SU-DHL-6 (cell line): ENCODE results near the gene NIM1K.

Source experiments
- H2AFZ ChIP-seq: fragments of 200-600 bp; sonication (generic); 2 replicates; pipeline ENCODE4 v1.6.1; 2014; ENCODE audit warnings: low read depth, mild to moderate bottlenecking, moderate library complexity, mixed read lengths, antibody characterized with exemption, low read length; ENCODE audit not compliant: severe bottlenecking
- H3F3A ChIP-seq: fragments of 200-600 bp; shearing (Covaris generic); 2 replicates; pipeline ENCODE4 v1.6.0; 2016; ENCODE audit warnings: antibody characterized with exemption, mild to moderate bottlenecking; ENCODE audit not compliant: insufficient read depth
- H3K27ac ChIP-seq: fragments of 200-600 bp; sonication (generic); 2 replicates; pipeline ENCODE4 v1.5.1; 2016; ENCODE audit warnings: low read depth, mild to moderate bottlenecking, low read length, moderate library complexity, mixed read lengths
- H3K27me3 ChIP-seq: fragments of 200-600 bp; sonication (generic), shearing (Covaris generic); 2 replicates; pipeline ENCODE4 v1.6.0; 2014; ENCODE audit warnings: mild to moderate bottlenecking, low read length
- H3K36me3 ChIP-seq: fragments of 200-600 bp; sonication (generic); 2 replicates; pipeline ENCODE4 v1.6.1; 2014; ENCODE audit warnings: mild to moderate bottlenecking, low read length, mixed read lengths
- H3K4me2 ChIP-seq: fragments of 300-600, 200-600 bp; shearing (Covaris generic), sonication (generic); 2 replicates; pipeline ENCODE4 v1.6.0; 2014; ENCODE audit warnings: low read length, low read depth, mild to moderate bottlenecking; ENCODE audit not compliant: poor library complexity, severe bottlenecking
- H3K4me3 ChIP-seq: fragments of 200-600 bp; sonication (generic); 2 replicates; pipeline ENCODE4 v1.5.1; 2014; ENCODE audit warnings: antibody characterized with exemption, low read length, mild to moderate bottlenecking, mixed read lengths; ENCODE audit not compliant: insufficient read depth, poor library complexity, severe bottlenecking
- H3K79me2 ChIP-seq: fragments of 200-600 bp; sonication (generic); 2 replicates; pipeline ENCODE4 v1.6.1; 2014; ENCODE audit warnings: mild to moderate bottlenecking, low read length, moderate library complexity; ENCODE audit not compliant: insufficient read depth
- H3K9ac ChIP-seq: fragments of 200-600 bp; sonication (generic); 2 replicates; pipeline ENCODE4 v1.7.0; 2014; ENCODE audit warnings: mild to moderate bottlenecking, low read length
- H3K9me2 ChIP-seq: fragments of 200-600 bp; sonication (generic); replicated peaks from 2 replicates; pipeline ENCODE4 v1.6.1; 2014; ENCODE audit warnings: low read length; ENCODE audit not compliant: insufficient read depth
- H3K9me3 ChIP-seq: fragments of 200-600 bp; sonication (generic); 2 replicates; pipeline ENCODE4 v1.6.1; 2014; ENCODE audit warnings: low read length, mixed read lengths; ENCODE audit not compliant: insufficient read depth
- H4K20me1 ChIP-seq: fragments of 200-600 bp; sonication (generic); 2 replicates; pipeline ENCODE4 v1.6.1; 2014; ENCODE audit warnings: low read depth, mild to moderate bottlenecking, antibody characterized with exemption, low read length, moderate library complexity, mixed read lengths
- CTCF ChIP-seq: fragments of 200-600 bp; sonication (generic); IDR thresholded peaks from one replicate; pipeline ENCODE4 v1.5.1; 2017; ENCODE audit warnings: antibody characterized with exemption, mild to moderate bottlenecking, low read length, moderate library complexity; ENCODE audit not compliant: insufficient read depth, poor library complexity, severe bottlenecking
- EZH2phosphoT487 ChIP-seq: fragments of 200-600 bp; sonication (generic), shearing (Covaris generic); conservative IDR thresholded peaks from 2 replicates; pipeline ENCODE4 v1.6.1; 2018; ENCODE audit warnings: mild to moderate bottlenecking, antibody characterized with exemption, low read length, moderate library complexity, mixed read lengths

The NIM1K gene

DNA sequence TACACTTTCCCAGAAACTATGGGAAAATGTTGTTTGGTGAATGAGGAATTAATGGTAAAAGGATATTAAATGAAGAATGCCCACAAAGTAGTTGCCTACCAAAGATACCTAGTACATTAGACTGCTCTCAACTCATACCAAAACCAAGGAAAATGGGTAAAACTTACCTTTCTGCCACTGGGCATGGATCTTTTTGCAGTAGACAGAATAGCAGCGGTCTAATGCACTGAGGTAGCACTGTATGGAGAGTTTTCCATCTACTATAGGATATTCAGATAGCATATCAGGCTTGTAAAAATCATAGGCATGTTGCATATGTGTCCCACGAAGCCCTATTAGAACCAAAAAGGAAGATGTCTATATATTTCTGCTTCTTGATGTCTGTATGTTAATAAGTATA is 104.8 kb downstream of the NIM1K start:
- Histone ChIP-seq H3F3A (no peaks in the 10 kb centered on the region), H3K79me2 (peaks cover 39% of the 10 kb centered on the region), H2AFZ (no peak overlapping the region), H3K9me2 (no peaks in the 10 kb centered on the region), H4K20me1 (peaks cover 41% of the 10 kb centered on the region), H3K9ac (no peak overlapping the region), H3K27ac (no peak overlapping the region), H3K4me3 (no peak overlapping the region), H3K36me3 (peaks cover 76% of the 10 kb centered on the region), H3K9me3 (no peaks in the 10 kb centered on the region), H3K4me2 (no peak overlapping the region), H3K27me3 (no peaks in the 10 kb centered on the region)
- TF ChIP-seq EZH2phosphoT487, result no peak

DNA sequence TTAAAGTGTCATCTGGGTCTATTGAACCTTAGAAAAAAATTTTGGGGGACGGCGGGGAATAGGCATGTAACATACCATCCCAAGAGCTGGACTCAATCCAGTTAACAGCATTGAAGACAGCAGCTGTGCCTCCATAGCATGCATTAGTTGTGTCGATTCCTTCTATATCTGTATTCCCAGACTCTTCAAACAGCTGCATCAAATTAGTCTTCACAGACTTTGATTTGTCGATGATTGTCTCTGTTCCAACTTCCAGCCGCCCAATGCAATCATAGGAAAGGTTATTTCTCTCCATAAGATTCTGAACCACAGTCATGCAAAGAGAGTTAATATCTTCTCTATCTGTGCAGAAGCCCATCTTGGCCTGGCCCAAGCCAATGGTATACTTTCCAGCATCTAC is 106.4 kb downstream of the NIM1K start:
- Histone ChIP-seq H3K79me2 (peaks cover 55% of the 10 kb centered on the region), H3K27me3 (no peaks in the 10 kb centered on the region), H3K9ac (no peak overlapping the region), H2AFZ (no peak overlapping the region), H3K36me3 (peaks cover 75% of the 10 kb centered on the region), H3K9me3 (no peaks in the 10 kb centered on the region), H3K4me3 (no peak overlapping the region), H3K4me2 (no peak overlapping the region), H3K27ac (no peak overlapping the region), H3F3A (no peaks in the 10 kb centered on the region), H3K9me2 (no peaks in the 10 kb centered on the region), H4K20me1 (peaks cover 53% of the 10 kb centered on the region)
- TF ChIP-seq EZH2phosphoT487 (no peak), CTCF (no peak)

DNA sequence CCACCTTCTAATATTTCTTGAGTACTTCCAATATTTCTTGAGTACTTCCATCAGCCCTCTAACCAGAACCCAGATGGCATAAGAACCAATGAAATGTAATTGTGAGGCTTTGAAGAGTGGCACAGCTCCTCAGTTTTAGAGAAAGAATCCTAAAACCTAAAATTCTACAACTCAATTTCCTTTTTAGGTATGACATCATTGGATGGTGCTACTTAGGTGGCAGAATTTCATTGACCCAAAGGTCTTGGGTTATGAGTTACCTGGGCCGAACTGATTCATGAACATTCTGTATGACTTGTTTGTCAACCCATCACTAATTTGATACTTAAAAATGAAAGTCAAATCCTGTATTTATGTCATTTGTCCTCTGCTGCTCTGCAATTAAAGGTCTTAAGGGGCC is 108.1 kb downstream of the NIM1K start:
- no peak overlapping the region for H3K4me2 ChIP-seq
- TF ChIP-seq EZH2phosphoT487 (no peak), CTCF (no peak)
- H3K9me2 ChIP-seq, result no peaks in the 10 kb centered on the region
- H3K79me2 ChIP-seq, result peaks cover 72% of the 10 kb centered on the region
- no peaks in the 10 kb centered on the region for H3K9me3 ChIP-seq
- H3K27me3 ChIP-seq, result no peaks in the 10 kb centered on the region
- H3K27ac ChIP-seq, result no peak overlapping the region
- no peaks in the 10 kb centered on the region for H3F3A ChIP-seq
- H4K20me1 ChIP-seq, result peaks cover 63% of the 10 kb centered on the region
- H3K4me3 ChIP-seq, result no peak overlapping the region
- H3K9ac ChIP-seq, result no peak overlapping the region
- H2AFZ ChIP-seq, result no peak overlapping the region
- peaks cover 61% of the 10 kb centered on the region for H3K36me3 ChIP-seq

DNA sequence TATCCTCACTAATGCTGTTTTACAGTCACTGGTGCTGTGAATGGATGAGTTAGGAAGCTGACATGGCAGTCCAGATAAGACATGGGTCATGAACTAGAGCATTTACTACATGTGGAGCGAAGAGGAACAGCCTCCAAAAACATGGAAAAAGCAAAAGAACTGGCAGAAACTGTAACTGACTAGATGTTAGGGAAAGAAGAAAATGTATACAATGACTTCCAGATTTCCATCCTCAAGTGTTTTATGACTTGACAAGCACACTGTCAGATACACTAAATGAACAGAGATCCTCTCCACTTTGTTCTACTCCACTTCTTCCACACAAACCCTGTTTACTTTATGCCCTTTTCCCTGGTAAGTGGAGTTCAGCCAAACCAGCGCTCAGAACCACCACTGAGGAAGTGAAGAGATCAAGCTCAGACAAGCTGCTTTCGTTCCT is 109.6 kb downstream of the NIM1K start:
- H2AFZ ChIP-seq, result no peak overlapping the region
- H3K27me3 ChIP-seq, result no peaks in the 10 kb centered on the region
- TF ChIP-seq EZH2phosphoT487, result no peak
- no peak for TF ChIP-seq CTCF
- H3K36me3 ChIP-seq, result peaks cover 46% of the 10 kb centered on the region
- H3K9me2 ChIP-seq, result no peaks in the 10 kb centered on the region
- H3K4me2 ChIP-seq, result no peak overlapping the region
- H3K4me3 ChIP-seq, result no peak overlapping the region
- no peak overlapping the region for H3K9ac ChIP-seq
- peaks cover 71% of the 10 kb centered on the region for H4K20me1 ChIP-seq
- no peaks in the 10 kb centered on the region for H3K9me3 ChIP-seq
- H3K79me2 ChIP-seq, result peaks cover 87% of the 10 kb centered on the region
- H3K27ac ChIP-seq, result no peak overlapping the region
- peaks cover 9% of the 10 kb centered on the region for H3F3A ChIP-seq
